A673 (cell line): Measurements from ENCODE around the gene THAP4. TPM values are rescaled to one million over a fixed set of nuclear protein-coding genes. Genes with fewer than 3 reads are reported as not detected.

Experiments used
- BruUV-seq: library from RNA; stranded (reverse); fragments of 400-500 nt; replicated peaks from 2 replicates; lab custom pipeline; 2021; lab: Mats Ljungman, UMichigan
- CTCF ChIA-PET: fragments of 300-600 bp; sonication (Branson Sonifier 250); formaldehyde crosslinking; loops from one replicate; lab custom pipeline; 2022; ENCODE audit warnings: antibody characterized with exemption; lab: Charles Lee
- POLR2A ChIA-PET: fragments of 300-600 bp; sonication (Branson Sonifier 250); formaldehyde crosslinking; loops from one replicate; lab custom pipeline; 2022; ENCODE audit warnings: antibody characterized with exemption; ENCODE audit not compliant: low non-redundant PET; lab: Charles Lee
- DNase-seq: peaks from one replicate; pipeline ENCODE4 v3.0.0-alpha.2; 2015; ENCODE audit warnings: low spot score
- H3K27ac ChIP-seq: fragments of 200-600 bp; sonication (generic); 2 replicates; pipeline ENCODE4 v1.5.1; 2016; ENCODE audit warnings: mixed run types, low read depth, mild to moderate bottlenecking, mixed read lengths, antibody characterized with exemption, low read length; ENCODE audit not compliant: poor library complexity, severe bottlenecking
- H3K27me3 ChIP-seq: fragments of 200-600 bp; sonication (generic); replicated peaks from 2 replicates; pipeline ENCODE4 v1.6.1; 2017; ENCODE audit warnings: mixed run types, low read depth, mild to moderate bottlenecking, mixed read lengths, antibody characterized with exemption, low read length; ENCODE audit not compliant: insufficient read depth, poor library complexity
- H3K36me3 ChIP-seq: fragments of 200-600 bp; sonication (generic); 2 replicates; pipeline ENCODE4 v1.6.1; 2016; ENCODE audit warnings: mixed run types, mild to moderate bottlenecking, mixed read lengths, antibody characterized with exemption, low read length; ENCODE audit not compliant: insufficient read depth, poor library complexity, severe bottlenecking
- H3K4me1 ChIP-seq: fragments of 200-600 bp; sonication (generic); 2 replicates; pipeline ENCODE4 v1.6.1; 2017; ENCODE audit warnings: mixed run types, mild to moderate bottlenecking, mixed read lengths, antibody characterized with exemption, low read length; ENCODE audit not compliant: insufficient read depth, poor library complexity, severe bottlenecking
- H3K4me3 ChIP-seq: fragments of 200-600 bp; sonication (generic); 2 replicates; pipeline ENCODE4 v1.5.1; 2016; ENCODE audit warnings: low read depth, mixed run types, mild to moderate bottlenecking, mixed read lengths, low read length; ENCODE audit not compliant: poor library complexity, severe bottlenecking
- H3K9me3 ChIP-seq: fragments of 200-600 bp; sonication (generic); 2 replicates; pipeline ENCODE4 v1.6.1; 2016; ENCODE audit warnings: mixed run types, low read depth, mild to moderate bottlenecking, mixed read lengths, antibody characterized with exemption, low read length; ENCODE audit not compliant: poor library complexity, severe bottlenecking
- EZH2 ChIP-seq: fragments of 200-600 bp; sonication (generic); IDR thresholded peaks from 2 replicates; pipeline ENCODE4 v1.6.1; 2017; ENCODE audit warnings: borderline replicate concordance, low read depth, mild to moderate bottlenecking, mixed read lengths, antibody characterized with exemption, low read length; ENCODE audit not compliant: poor library complexity, severe bottlenecking
- intact Hi-C: fragments of 100-400 bp; cut with micrococcal nuclease; formaldehyde crosslinking; loops from one replicate; pipeline ENCODE4 v1.10.0; 2022; ENCODE audit not compliant: unreplicated experiment
- total RNA-seq: library from RNA; stranded (reverse); gene quantifications from 2 replicates; pipeline ENCODE4 v1.2.3, GENCODE V29; 2021
- TF ChIP-seq, protein P1 (sequence below): fragments of 300-800, 200-600 bp; sonication (generic); conservative IDR thresholded peaks from 2 replicates; pipeline ENCODE4 v1.5.1; 2017; ENCODE audit warnings: low read depth, mild to moderate bottlenecking, antibody characterized with exemption, low read length, moderate library complexity, mixed read lengths

The THAP4 gene
- total RNA-seq, 1 experiment from 2014 or later = 82.0 TPM

GRCh38 chr2:241606186-241606585 is 30.8 kb downstream of the THAP4 start:
- DNase-seq = no peak
- BruUV-seq = no TSS peak
- intact Hi-C loops = no loop called here
- H3K9me3 ChIP-seq = no peaks in the 10 kb centered on the region
- TF ChIP-seq EZH2 = no peak
- TF ChIP-seq, protein P1, sequence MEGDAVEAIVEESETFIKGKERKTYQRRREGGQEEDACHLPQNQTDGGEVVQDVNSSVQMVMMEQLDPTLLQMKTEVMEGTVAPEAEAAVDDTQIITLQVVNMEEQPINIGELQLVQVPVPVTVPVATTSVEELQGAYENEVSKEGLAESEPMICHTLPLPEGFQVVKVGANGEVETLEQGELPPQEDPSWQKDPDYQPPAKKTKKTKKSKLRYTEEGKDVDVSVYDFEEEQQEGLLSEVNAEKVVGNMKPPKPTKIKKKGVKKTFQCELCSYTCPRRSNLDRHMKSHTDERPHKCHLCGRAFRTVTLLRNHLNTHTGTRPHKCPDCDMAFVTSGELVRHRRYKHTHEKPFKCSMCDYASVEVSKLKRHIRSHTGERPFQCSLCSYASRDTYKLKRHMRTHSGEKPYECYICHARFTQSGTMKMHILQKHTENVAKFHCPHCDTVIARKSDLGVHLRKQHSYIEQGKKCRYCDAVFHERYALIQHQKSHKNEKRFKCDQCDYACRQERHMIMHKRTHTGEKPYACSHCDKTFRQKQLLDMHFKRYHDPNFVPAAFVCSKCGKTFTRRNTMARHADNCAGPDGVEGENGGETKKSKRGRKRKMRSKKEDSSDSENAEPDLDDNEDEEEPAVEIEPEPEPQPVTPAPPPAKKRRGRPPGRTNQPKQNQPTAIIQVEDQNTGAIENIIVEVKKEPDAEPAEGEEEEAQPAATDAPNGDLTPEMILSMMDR = no peak
- POLR2A ChIA-PET = no interaction called here
- H3K4me1 ChIP-seq = peaks cover 13% of the 10 kb centered on the region
- no peak overlapping the region for H3K4me3 ChIP-seq
- no peak overlapping the region for H3K27ac ChIP-seq
- H3K36me3 ChIP-seq = peaks cover 14% of the 10 kb centered on the region
- CTCF ChIA-PET = no interaction called here
- no peaks in the 10 kb centered on the region for H3K27me3 ChIP-seq

DNA sequence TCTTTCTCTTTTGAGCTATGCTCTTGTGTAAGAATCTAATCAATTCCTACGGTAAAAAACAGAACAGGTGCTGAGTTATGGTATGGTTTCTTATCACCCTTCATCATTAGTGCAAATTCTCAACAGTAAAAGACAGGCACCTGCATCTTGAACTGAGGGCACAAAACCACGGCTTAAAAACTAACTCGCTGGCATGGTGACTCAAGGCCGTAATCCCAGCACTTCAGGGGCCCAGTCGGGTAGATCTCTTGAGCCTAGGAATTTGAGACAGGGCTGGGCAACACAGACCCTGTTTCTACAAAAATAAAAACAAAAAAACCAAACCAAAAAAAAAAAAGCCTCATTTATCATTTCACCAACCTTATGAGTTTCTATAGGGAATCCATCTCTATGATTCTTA is 33.3 kb downstream of the THAP4 start:
- intact Hi-C loops = no loop called here
- TF ChIP-seq, protein P1 = no peak
- no peak for TF ChIP-seq EZH2
- POLR2A ChIA-PET = no interaction called here
- no peaks in the 10 kb centered on the region for H3K27me3 ChIP-seq
- BruUV-seq = no TSS peak
- H3K9me3 ChIP-seq = no peaks in the 10 kb centered on the region
- peaks cover 15% of the 10 kb centered on the region for H3K36me3 ChIP-seq
- no peak overlapping the region for H3K4me3 ChIP-seq
- CTCF ChIA-PET = no interaction called here
- H3K4me1 ChIP-seq = no peaks in the 10 kb centered on the region
- H3K27ac ChIP-seq = no peak overlapping the region
- no peak for DNase-seq

DNA sequence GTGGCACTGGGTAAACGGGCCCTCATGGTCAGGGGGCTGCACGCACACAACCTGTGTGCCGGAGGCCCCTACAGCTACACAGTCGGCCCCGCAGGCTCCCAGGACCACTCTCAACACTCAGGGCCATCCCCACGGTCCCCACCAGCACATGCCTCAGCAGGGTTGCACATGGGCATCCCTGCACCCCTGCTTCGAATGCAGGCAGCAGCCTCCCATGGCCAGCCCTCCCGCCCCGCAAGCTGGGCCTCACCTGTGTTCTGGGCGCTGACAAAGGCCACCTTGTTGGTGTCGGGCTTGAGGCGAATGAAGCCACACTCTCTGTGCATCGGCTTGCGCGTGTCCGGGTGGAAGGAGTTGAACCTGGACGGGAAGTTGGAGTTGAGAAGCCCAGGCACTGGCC is 34.2 kb downstream of the THAP4 start:
- H3K4me1 ChIP-seq = no peaks in the 10 kb centered on the region
- TF ChIP-seq, protein P1 = no peak
- TF ChIP-seq EZH2 = no peak
- intact Hi-C loops = no loop called here
- no TSS peak for BruUV-seq
- peaks cover 22% of the 10 kb centered on the region for H3K36me3 ChIP-seq
- no peak overlapping the region for H3K27ac ChIP-seq
- H3K4me3 ChIP-seq = no peak overlapping the region
- H3K27me3 ChIP-seq = no peaks in the 10 kb centered on the region
- ChIA-PET POLR2A (no interaction called here), CTCF (no interaction called here)
- H3K9me3 ChIP-seq = no peaks in the 10 kb centered on the region
- DNase-seq = no peak
